GM12878 (cell line): Measurements from ENCODE around the gene NUDCD3. TPM values are rescaled to one million over a fixed set of nuclear protein-coding genes. Genes with fewer than 3 reads are reported as not detected.

ENCODE experiments used
- ATAC-seq: fragments of 200-7000 bp; cut with Tn5 transposase; 3 replicates; pipeline ENCODE4 v1.9.1; 2020; ENCODE audit warnings: mild to moderate bottlenecking, moderate library complexity
- BruUV-seq: library from RNA; stranded (reverse); fragments of 400-500 nt; replicated peaks from 2 replicates; lab custom pipeline; 2021; lab: Mats Ljungman, UMichigan
- CTCF ChIA-PET: fragments of 300-600 bp; sonication (Branson Sonifier 250); formaldehyde crosslinking; extraction: SDS; loops from one replicate; lab custom pipeline; 2021; ENCODE audit warnings: inconsistent platforms; lab: Yijun Ruan, JAX
- POLR2A ChIA-PET: fragments of 350-600 bp; formaldehyde crosslinking; extraction: SDS; loops from one replicate; lab custom pipeline; 2021; ENCODE audit warnings: inconsistent platforms; lab: Charles Lee
- RAD21 ChIA-PET: fragments of 300-600 bp; sonication (Branson Sonifier 250); formaldehyde crosslinking; loops from one replicate; lab custom pipeline; 2023; ENCODE audit warnings: antibody characterized with exemption; ENCODE audit not compliant: unreplicated experiment; lab: Charles Lee
- SMC1A ChIA-PET: fragments of 300-600 bp; sonication (Branson Sonifier 250); formaldehyde crosslinking; loops from one replicate; lab custom pipeline; 2023; ENCODE audit not compliant: unreplicated experiment, uncharacterized antibody; lab: Charles Lee
- DNase-seq: peaks from one replicate; pipeline ENCODE4 v3.0.0-alpha.2; 2011; ENCODE audit warnings: low read depth, low spot score
- FAIRE-seq: peaks from 3 replicates; lab custom pipeline; 2011; peaks lifted over from hg19 to GRCh38; lab: Jason Lieb, UNC
- H2AFZ ChIP-seq: 2 replicates; pipeline ENCODE4 v1.6.0; 2011; ENCODE audit warnings: low read depth, low read length, control low read depth; ENCODE audit not compliant: control insufficient read depth
- H3K27ac ChIP-seq: 2 replicates; pipeline ENCODE4 v1.5.1; 2011; ENCODE audit warnings: control low read depth; ENCODE audit not compliant: control insufficient read depth, insufficient read depth
- H3K27me3 ChIP-seq, 2 experiments: replicated peaks in 1 of 2; 2 replicates each; pipeline versions ENCODE4 v1.6.0 to v1.6.1; 2011; ENCODE audit warnings: low read length in 1 of 2; ENCODE audit not compliant: control insufficient read depth in 2 of 2, insufficient read depth in 2 of 2
- H3K36me3 ChIP-seq, 2 experiments: 2 replicates each; pipeline ENCODE4 v1.5.1; 2011; ENCODE audit warnings: low read length in 1 of 2; ENCODE audit not compliant: control insufficient read depth in 2 of 2, insufficient read depth in 2 of 2
- H3K4me1 ChIP-seq: 2 replicates; pipeline ENCODE4 v1.6.1; 2011; ENCODE audit warnings: mild to moderate bottlenecking, low read length, moderate library complexity, mixed read lengths; ENCODE audit not compliant: control insufficient read depth, insufficient read depth
- H3K4me2 ChIP-seq: 2 replicates; pipeline ENCODE4 v1.6.0; 2011; ENCODE audit warnings: control low read depth; ENCODE audit not compliant: control insufficient read depth, insufficient read depth
- H3K4me3 ChIP-seq: fragments of 200-600 bp; sonication (generic); 2 replicates; pipeline ENCODE4 v1.5.1; 2016
- H3K79me2 ChIP-seq: 2 replicates; pipeline ENCODE4 v1.6.0; 2011; ENCODE audit warnings: low read length; ENCODE audit not compliant: control insufficient read depth, insufficient read depth
- H3K9ac ChIP-seq: 2 replicates; pipeline ENCODE4 v1.8.0; 2011; ENCODE audit warnings: low read length, control low read depth, mixed read lengths; ENCODE audit not compliant: control insufficient read depth, insufficient read depth
- H3K9me3 ChIP-seq: replicated peaks from 3 replicates; pipeline ENCODE4 v1.5.1; 2011; ENCODE audit warnings: mild to moderate bottlenecking, low read length; ENCODE audit not compliant: control insufficient read depth, insufficient read depth
- H4K20me1 ChIP-seq: 2 replicates; pipeline ENCODE4 v1.6.0; 2011; ENCODE audit not compliant: control insufficient read depth, insufficient read depth
- BHLHE40 ChIP-seq, 2 experiments: fragments of 450-650 bp in 1 of 2; IDR thresholded peaks; 2 replicates each; pipeline ENCODE4 v1.6.1; 2011 to 2017; ENCODE audit warnings: low read depth in 2 of 2, borderline replicate concordance in 1 of 2, improper control_type of control experiment in 1 of 2, low read length in 1 of 2, mild to moderate bottlenecking in 1 of 2
- EZH2 ChIP-seq: IDR thresholded peaks from 2 replicates; pipeline ENCODE4 v1.6.1; 2012; ENCODE audit warnings: low read depth, mild to moderate bottlenecking, control low read depth, inconsistent platforms, low read length, borderline replicate concordance; ENCODE audit not compliant: control insufficient read depth
- GABPA ChIP-seq: IDR thresholded peaks from 2 replicates; pipeline ENCODE4 v1.6.1; 2014; ENCODE audit warnings: antibody characterized with exemption, low read depth, mild to moderate bottlenecking, inconsistent platforms
- IKZF1 ChIP-seq: fragments of 450-650 bp; conservative IDR thresholded peaks from 2 replicates; pipeline ENCODE4 v1.6.1; 2017; ENCODE audit warnings: antibody characterized with exemption, mild to moderate bottlenecking
- IKZF2 ChIP-seq, 2 experiments: fragments of 450-650 bp; IDR thresholded peaks; 2 replicates each; pipeline ENCODE4 v1.6.1; 2017; ENCODE audit warnings: mild to moderate bottlenecking in 2 of 2, moderate library complexity in 2 of 2
- KAT2A ChIP-seq: conservative IDR thresholded peaks from 2 replicates; pipeline ENCODE4 v1.6.1; 2011; ENCODE audit warnings: low read depth, low read length; ENCODE audit not compliant: control insufficient read depth
- KDM1A ChIP-seq: fragments of 200-600 bp; sonication (generic); IDR thresholded peaks from 2 replicates; pipeline ENCODE4 v1.6.1; 2016; ENCODE audit warnings: borderline replicate concordance
- MAX ChIP-seq: IDR thresholded peaks from 2 replicates; pipeline ENCODE4 v1.6.1; 2012; ENCODE audit warnings: low read depth, low read length, improper control_type of control experiment
- MYC ChIP-seq: IDR thresholded peaks from 2 replicates; pipeline ENCODE4 v1.6.1; 2011; ENCODE audit warnings: mild to moderate bottlenecking, low read length, moderate library complexity, inconsistent platforms; ENCODE audit not compliant: insufficient read depth, insufficient replicate concordance, insufficient read length, severe bottlenecking
- RELA ChIP-seq: fragments of 450-650 bp; IDR thresholded peaks from 2 replicates; pipeline ENCODE4 v1.8.0; 2014; ENCODE audit warnings: borderline replicate concordance; ENCODE audit not compliant: partially characterized antibody
- SIN3A ChIP-seq: IDR thresholded peaks from 2 replicates; pipeline ENCODE4 v1.6.1; 2012; ENCODE audit warnings: low read depth, low read length, improper control_type of control experiment
- ZNF592 ChIP-seq: fragments of 450-650 bp; IDR thresholded peaks from 2 replicates; pipeline ENCODE4 v1.6.1; 2017; ENCODE audit warnings: mild to moderate bottlenecking, moderate library complexity
- WGBS: methylation state at CpG from one replicate; pipeline ENCODE4 v1.1.6; 2016; ENCODE audit warnings: low lambda C conversion rate; ENCODE audit not compliant: insufficient replicate concordance, insufficient coverage; ENCODE audit errors: missing lambda C conversion rate; 5-methylcytosine and 5-hydroxymethylcytosine counted together
- in situ Hi-C: fragments of 300-500 bp; cut with MboI; formaldehyde crosslinking; loops from 9 replicates; pipeline ENCODE4 v1.14.3; 2018; ENCODE audit warnings: mixed read lengths
- intact Hi-C: fragments of 100-400 bp; cut with micrococcal nuclease; formaldehyde crosslinking; loops from one replicate; pipeline ENCODE4 v1.14.2; 2022; ENCODE audit not compliant: unreplicated experiment
- polyA plus RNA-seq, 11 experiments: library from polyadenylated mRNA; depleted of rRNA in 4 of 11; unstranded in 6 of 11; stranded (reverse) in 5 of 11; fragments of >200 nt; fragmentation: Nextera tagmentation in 4 of 11; fragmentation: Illumina TruSeq in 1 of 11; extraction: Ambion mirVana in 4 of 11; extraction: Trizol in 1 of 11; gene quantifications; 1 replicate in 1 of 11; 2 replicates in 10 of 11; pipeline versions ENCODE4 v1.2.1 to v1.2.3, GENCODE V29; 2011 to 2016; ENCODE audit warnings: inconsistent platforms in 2 of 11, missing spikeins in 2 of 11, low read depth in 1 of 11
- total RNA-seq, 4 experiments: library from RNA; depleted of rRNA in 3 of 4; stranded (reverse); fragments of >200 nt in 3 of 4; fragmentation: Illumina TruSeq in 1 of 4; extraction: Trizol in 1 of 4; gene quantifications; 2 replicates each; pipeline versions ENCODE4 v1.2.1 to v1.2.3, GENCODE V29; 2013 to 2021
- TF ChIP-seq, protein P1 (sequence below): fragments of 450-650 bp; IDR thresholded peaks from 2 replicates; pipeline ENCODE4 v1.6.1; 2016; ENCODE audit warnings: mild to moderate bottlenecking, moderate library complexity, borderline replicate concordance

NUDCD3 gene
- total and polyA plus RNA-seq, 10 of the 15 experiments (the other 5 are each of a cell fraction or from before 2014, with no cell fraction given) = 25.0 to 89.8 (median 46.4) TPM

DNA sequence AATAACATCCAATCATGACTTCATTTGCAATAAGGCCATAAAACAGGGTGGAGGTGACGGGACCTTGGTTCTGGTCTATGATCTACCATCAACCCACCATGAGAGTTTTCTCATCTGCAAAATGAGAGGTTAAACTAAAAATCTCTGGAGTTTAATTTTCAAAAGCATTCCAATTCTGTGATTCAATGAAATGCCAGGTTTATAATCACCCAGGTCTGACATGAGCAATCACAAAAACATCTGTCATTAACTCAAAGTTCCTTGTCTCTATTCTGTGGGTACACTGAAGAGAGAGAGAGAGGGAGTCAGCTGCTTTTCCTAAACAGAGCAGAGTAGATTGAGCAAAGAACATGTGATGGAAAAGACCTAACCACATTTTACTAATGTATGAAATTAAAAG lies 75.4 kb downstream of the NUDCD3 start (continued):
- TF ChIP-seq KAT2A (no peak), MAX (no peak), KDM1A (no peak)
- TF ChIP-seq, protein P1, sequence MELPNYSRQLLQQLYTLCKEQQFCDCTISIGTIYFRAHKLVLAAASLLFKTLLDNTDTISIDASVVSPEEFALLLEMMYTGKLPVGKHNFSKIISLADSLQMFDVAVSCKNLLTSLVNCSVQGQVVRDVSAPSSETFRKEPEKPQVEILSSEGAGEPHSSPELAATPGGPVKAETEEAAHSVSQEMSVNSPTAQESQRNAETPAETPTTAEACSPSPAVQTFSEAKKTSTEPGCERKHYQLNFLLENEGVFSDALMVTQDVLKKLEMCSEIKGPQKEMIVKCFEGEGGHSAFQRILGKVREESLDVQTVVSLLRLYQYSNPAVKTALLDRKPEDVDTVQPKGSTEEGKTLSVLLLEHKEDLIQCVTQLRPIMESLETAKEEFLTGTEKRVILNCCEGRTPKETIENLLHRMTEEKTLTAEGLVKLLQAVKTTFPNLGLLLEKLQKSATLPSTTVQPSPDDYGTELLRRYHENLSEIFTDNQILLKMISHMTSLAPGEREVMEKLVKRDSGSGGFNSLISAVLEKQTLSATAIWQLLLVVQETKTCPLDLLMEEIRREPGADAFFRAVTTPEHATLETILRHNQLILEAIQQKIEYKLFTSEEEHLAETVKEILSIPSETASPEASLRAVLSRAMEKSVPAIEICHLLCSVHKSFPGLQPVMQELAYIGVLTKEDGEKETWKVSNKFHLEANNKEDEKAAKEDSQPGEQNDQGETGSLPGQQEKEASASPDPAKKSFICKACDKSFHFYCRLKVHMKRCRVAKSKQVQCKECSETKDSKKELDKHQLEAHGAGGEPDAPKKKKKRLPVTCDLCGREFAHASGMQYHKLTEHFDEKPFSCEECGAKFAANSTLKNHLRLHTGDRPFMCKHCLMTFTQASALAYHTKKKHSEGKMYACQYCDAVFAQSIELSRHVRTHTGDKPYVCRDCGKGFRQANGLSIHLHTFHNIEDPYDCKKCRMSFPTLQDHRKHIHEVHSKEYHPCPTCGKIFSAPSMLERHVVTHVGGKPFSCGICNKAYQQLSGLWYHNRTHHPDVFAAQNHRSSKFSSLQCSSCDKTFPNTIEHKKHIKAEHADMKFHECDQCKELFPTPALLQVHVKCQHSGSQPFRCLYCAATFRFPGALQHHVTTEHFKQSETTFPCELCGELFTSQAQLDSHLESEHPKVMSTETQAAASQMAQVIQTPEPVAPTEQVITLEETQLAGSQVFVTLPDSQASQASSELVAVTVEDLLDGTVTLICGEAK = no peak

GRCh38 chr7:44411306-44411705 lies 79.2 kb downstream of the NUDCD3 start:
- ChIA-PET CTCF (interaction anchor here (2.7 kb wide), 1 partner anchor 171 kb away, joined by 6 read pairs; no protein-coding TSS in a partner anchor), RAD21 (no interaction called here), SMC1A (no interaction called here), POLR2A (no interaction called here)
- Histone ChIP-seq H3K9me3 (peaks cover 3% of the 10 kb centered on the region; the same call in 2 of the 3 replicates), H3K4me1 (no peaks in the 10 kb centered on the region), H3K27ac (no peak overlapping the region), H3K4me3 (no peak overlapping the region), H3K4me2 (no peak overlapping the region), H3K9ac (no peak overlapping the region), H2AFZ (no peak overlapping the region), H4K20me1 (no peaks in the 10 kb centered on the region), H3K79me2 (no peaks in the 10 kb centered on the region), H3K27me3 (no peaks in the 10 kb centered on the region), H3K36me3 (peaks cover 4 to 13% of the 10 kb centered on the region in 2 experiments)
- no peak for ATAC-seq
- no peak for FAIRE-seq
- intact Hi-C loops (no loop called here), in situ Hi-C loops (no loop called here)
- BruUV-seq = no TSS peak
- no peak for DNase-seq
- whole genome bisulfite sequencing = 100% methylated on average over 2 of the region's 2 CpGs
- TF ChIP-seq IKZF1 (no peak), ZNF592 (no peak), BHLHE40 (IDR thresholded peaks at IDR 0.05; ENCODE audit: borderline replicate concordance in 1 of 2, low read depth in 2 of 2, low read length in 1 of 2) (no peak), SIN3A (no peak), IKZF2 (IDR thresholded peaks at IDR 0.05) (no peak), MYC (no peak), EZH2 (no peak), GABPA (no peak), RELA (no peak)
